Psoas muscle (tissue), 8 donors: ENCODE data around the gene INSIG1. TPM values are rescaled to one million over a fixed set of nuclear protein-coding genes. Genes with fewer than 3 reads are reported as not detected.

Source experiments
- ATAC-seq, 4 donors: fragments of 200-7000 bp; cut with Tn5 transposase; one replicate each; pipeline ENCODE4 v1.9.1; 2020; ENCODE audit warnings: moderate library complexity in 3 of 4, mild to moderate bottlenecking in 2 of 4
- DNase-seq, 2 donors: peaks; one replicate each; pipeline ENCODE4 v3.0.0-alpha.2; 2020
- H3K27ac ChIP-seq: fragments of 200-600 bp; one replicate; pipeline ENCODE4 v1.8.0; 2022
- H3K27me3 ChIP-seq, 3 donors: fragments of 200-600 bp in 1 of 3; one replicate each; pipeline versions ENCODE4 v1.6.1 to v1.8.0; 2013 to 2022; ENCODE audit warnings: low read length in 2 of 3, mild to moderate bottlenecking in 2 of 3, moderate library complexity in 1 of 3; ENCODE audit not compliant: insufficient read depth in 3 of 3
- H3K36me3 ChIP-seq, 2 donors: fragments of 200-600 bp in 1 of 2; one replicate each; pipeline versions ENCODE4 v1.6.1 to v1.8.0; 2013 to 2022; ENCODE audit warnings: low read depth in 1 of 2, mild to moderate bottlenecking in 1 of 2, moderate library complexity in 1 of 2; ENCODE audit not compliant: insufficient read depth in 1 of 2
- H3K4me1 ChIP-seq: fragments of 200-600 bp; one replicate; pipeline ENCODE4 v1.8.0; 2022
- H3K4me3 ChIP-seq: fragments of 200-600 bp; one replicate; pipeline ENCODE4 v1.8.0; 2022; ENCODE audit warnings: mild to moderate bottlenecking
- H3K9me3 ChIP-seq: fragments of 200-600 bp; one replicate; pipeline ENCODE4 v1.8.0; 2022
- WGBS, 3 donors: extraction: QIAGEN DNeasy Blood & Tissue Kit; methylation state at CpG; one replicate each; pipeline versions ENCODE4 v1.1.6 to v1.1.7; 2013; 5-methylcytosine and 5-hydroxymethylcytosine counted together
- intact Hi-C, 2 donors: fragments of 100-400 bp; cut with DNase I; formaldehyde crosslinking; loops; one replicate each; pipeline versions ENCODE4 v1.11.0 to v1.14.2; 2022
- polyA plus RNA-seq, 3 donors: library from polyadenylated mRNA; stranded (reverse); fragments of 200-250 nt; gene quantifications; one replicate each; pipeline ENCODE4 v1.2.3, GENCODE V29; 2013
- total RNA-seq, 4 donors: library from RNA; stranded (reverse); fragmentation: NEBNext Ultra II Directional in 2 of 4; extraction: Animal tissue kit (Norgen Biotek cat#: 25700) in 2 of 4; gene quantifications; one replicate each; pipeline versions ENCODE4 v1.2.1 to v1.2.4, GENCODE V29; 2021 to 2023
- TF ChIP-seq, protein P1 (sequence below): fragments of 200-600 bp; IDR thresholded peaks from one replicate; pipeline ENCODE4 v1.8.0; 2022; ENCODE audit warnings: antibody characterized with exemption
- donor health status: healthy with polysubstance abuse.
- donor health status: DM: no; HTN: no; CAD: no; lungs with moderate emphysema.
- donor health status: Bipolar disorder and iron deficiency.
- donor health status: healthy.
- donor health status: DM: yes; HTN: yes; CAD: no.
- donor health status: DM: no; HTN: no; CAD: no.
- donor health status: DM: no; HTN: no; CAD: no.
- donor health status: DM: yes; HTN: yes; CAD: no.

The INSIG1 gene
- total and polyA plus RNA-seq, 7 donors: 4.0 to 20.0 (median 7.4) TPM

DNA sequence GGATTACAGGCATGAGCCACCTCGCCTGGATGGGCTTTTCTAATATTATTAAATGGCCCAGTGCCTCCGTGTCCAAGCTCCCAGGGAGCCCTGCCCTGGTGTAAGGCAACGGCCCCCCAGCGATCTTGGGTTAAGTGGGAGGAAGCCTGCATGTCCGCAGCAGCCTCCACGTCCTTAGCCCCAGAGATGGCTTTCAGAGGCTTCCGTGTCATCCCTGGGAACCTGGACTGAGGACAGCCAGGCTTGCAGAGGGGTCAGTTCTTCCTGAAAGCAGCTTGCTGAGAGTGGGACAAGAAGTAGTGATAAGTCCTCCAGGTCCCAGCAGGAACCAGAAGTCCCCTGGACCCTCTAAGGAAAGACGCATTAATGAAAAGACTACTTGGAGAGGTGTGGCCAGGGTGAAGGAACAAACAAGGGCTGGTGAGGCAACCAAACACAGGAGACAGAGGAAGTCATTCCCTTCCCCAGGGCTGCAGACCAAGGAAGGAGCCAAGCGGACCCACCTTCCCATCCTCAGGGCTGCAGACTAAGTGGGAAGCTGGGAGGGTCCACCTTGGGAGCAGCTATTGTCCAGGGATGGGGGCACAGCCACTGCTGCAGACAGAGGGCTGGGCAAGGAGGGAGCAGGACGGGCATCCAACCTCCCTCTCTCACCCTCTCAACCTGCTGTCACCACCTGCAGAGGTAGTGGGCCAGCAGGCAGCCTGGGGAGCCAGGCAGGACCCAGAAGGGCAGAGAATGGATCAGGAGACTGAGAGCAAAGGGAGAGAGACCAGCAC, 13.0 kb upstream of the INSIG1 start:
- Histone ChIP-seq H3K4me3 (no peak overlapping the region), H3K27me3 (peaks cover 0 to 11% (median 0%) of the 10 kb centered on the region in 3 donors), H3K36me3 (no peaks in the 10 kb centered on the region), H3K27ac (no peak overlapping the region), H3K9me3 (no peaks in the 10 kb centered on the region), H3K4me1 (no peaks in the 10 kb centered on the region)
- TF ChIP-seq, protein P1, sequence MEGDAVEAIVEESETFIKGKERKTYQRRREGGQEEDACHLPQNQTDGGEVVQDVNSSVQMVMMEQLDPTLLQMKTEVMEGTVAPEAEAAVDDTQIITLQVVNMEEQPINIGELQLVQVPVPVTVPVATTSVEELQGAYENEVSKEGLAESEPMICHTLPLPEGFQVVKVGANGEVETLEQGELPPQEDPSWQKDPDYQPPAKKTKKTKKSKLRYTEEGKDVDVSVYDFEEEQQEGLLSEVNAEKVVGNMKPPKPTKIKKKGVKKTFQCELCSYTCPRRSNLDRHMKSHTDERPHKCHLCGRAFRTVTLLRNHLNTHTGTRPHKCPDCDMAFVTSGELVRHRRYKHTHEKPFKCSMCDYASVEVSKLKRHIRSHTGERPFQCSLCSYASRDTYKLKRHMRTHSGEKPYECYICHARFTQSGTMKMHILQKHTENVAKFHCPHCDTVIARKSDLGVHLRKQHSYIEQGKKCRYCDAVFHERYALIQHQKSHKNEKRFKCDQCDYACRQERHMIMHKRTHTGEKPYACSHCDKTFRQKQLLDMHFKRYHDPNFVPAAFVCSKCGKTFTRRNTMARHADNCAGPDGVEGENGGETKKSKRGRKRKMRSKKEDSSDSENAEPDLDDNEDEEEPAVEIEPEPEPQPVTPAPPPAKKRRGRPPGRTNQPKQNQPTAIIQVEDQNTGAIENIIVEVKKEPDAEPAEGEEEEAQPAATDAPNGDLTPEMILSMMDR: no peak
- intact Hi-C loops: no loop called here
- DNase-seq: no peak
- 74 to 80% (median 75%) methylated on average over 10 of the region's 10 CpGs for WGBS, 3 donors
- ATAC-seq: no peak

DNA sequence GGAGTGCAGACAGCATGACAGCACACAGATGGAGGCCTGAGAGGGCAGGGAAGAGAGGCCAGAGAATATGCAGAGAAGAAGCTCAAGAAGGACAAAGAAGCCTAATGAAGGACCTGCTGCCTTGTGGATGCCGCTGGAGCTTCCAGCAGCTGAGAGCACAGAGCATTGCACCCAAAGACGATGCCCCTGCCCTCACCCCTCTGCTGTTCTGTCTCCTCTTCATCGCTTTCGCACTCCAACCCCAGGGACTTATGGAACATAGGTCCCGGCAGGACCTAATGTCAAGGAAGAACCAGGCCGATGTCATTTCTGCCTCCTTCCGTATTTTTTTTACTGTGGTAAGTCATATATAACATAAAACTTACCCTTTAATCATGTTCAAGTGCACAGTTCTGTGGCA, 12.3 kb upstream of the INSIG1 start:
- ATAC-seq: no peak
- Histone ChIP-seq H3K27ac (no peak overlapping the region), H3K27me3 (peaks cover 0 to 7% (median 0%) of the 10 kb centered on the region in 3 donors), H3K9me3 (no peaks in the 10 kb centered on the region), H3K4me1 (no peaks in the 10 kb centered on the region), H3K36me3 (no peaks in the 10 kb centered on the region), H3K4me3 (no peak overlapping the region)
- intact Hi-C loops: no loop called here
- TF ChIP-seq, protein P1: no peak
- DNase-seq: no peak
- WGBS, 3 donors: 90 to 97% (median 96%) methylated on average over 7 of the region's 7 CpGs

DNA sequence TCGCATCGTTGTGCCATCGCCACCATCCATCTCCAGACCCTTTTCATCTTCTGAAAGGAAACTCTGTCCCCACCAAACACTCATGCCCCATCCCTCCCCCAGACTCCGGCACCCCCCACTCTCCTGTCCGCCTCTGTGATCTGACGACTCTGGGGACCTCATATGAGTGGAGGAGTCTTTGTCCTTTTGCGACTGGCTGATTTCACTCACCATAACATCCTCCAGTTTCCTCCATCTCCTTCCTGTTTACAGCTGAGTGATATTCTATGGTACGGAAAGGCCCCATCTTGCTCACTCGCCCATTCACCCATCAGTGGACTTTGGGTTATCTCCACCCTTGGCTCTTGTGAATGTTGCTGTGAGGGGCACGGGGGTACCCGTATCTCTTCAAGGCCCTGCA, 11.8 kb upstream of the INSIG1 start:
- peaks cover 0 to 3% (median 0%) of the 10 kb centered on the region in 3 donors for H3K27me3 ChIP-seq
- H3K27ac ChIP-seq: no peak overlapping the region
- no peaks in the 10 kb centered on the region for H3K9me3 ChIP-seq
- H3K4me3 ChIP-seq: no peak overlapping the region
- H3K4me1 ChIP-seq: no peaks in the 10 kb centered on the region
- DNase-seq (no peak), ATAC-seq (no peak)
- TF ChIP-seq, protein P1: no peak
- no peaks in the 10 kb centered on the region for H3K36me3 ChIP-seq
- intact Hi-C loops: no loop called here
- whole genome bisulfite sequencing, 3 donors: 74 to 83% (median 81%) methylated on average over 11 of the region's 11 CpGs

DNA sequence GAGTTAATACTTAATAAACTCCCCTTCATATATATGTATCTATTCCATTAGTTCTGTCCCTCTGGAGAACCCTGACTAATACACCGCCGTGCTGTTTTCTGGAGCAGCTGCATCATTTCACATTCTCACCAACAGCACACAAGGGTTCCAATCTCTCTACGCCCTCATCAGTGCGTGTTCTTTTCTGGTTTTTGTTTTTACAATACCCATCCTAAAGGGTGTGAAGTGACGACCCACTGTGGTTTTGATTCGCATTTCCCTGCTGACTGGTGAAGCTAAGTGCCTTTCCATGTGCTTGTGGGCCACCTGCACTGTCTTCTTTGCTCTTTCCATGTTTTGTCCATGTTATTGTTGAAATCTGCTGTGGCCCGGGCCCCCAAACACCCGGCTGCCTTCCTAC, 11.0 kb upstream of the INSIG1 start:
- no peak for ATAC-seq
- no peaks in the 10 kb centered on the region for H3K27me3 ChIP-seq

More for the DNA sequence above, 11.0 kb upstream of the INSIG1 start:
- H3K27ac ChIP-seq: no peak overlapping the region
- H3K36me3 ChIP-seq: no peaks in the 10 kb centered on the region
- WGBS, 3 donors: 81 to 89% (median 81%) methylated on average over 8 of the region's 8 CpGs
- intact Hi-C loops: no loop called here
- TF ChIP-seq, protein P1: no peak
- no peaks in the 10 kb centered on the region for H3K4me1 ChIP-seq
- DNase-seq: no peak
- no peaks in the 10 kb centered on the region for H3K9me3 ChIP-seq
- no peak overlapping the region for H3K4me3 ChIP-seq
